ENCODE data around the gene TMED1. TPM values are rescaled to one million over a fixed set of nuclear protein-coding genes. Genes with fewer than 3 reads are reported as not detected.
A peak's percentile ranks its signal among the peaks of the same experiment; 100 is the strongest.

Gene TMED1
- total RNA-seq, 1 donor from 2014 or later = 27.0 TPM

- Mint-ChIP-seq H3K9me3 (ENCODE audit: unreplicated experiment) (no peaks in the 10 kb centered on the region), H3K36me3 (ENCODE audit: low read depth, unreplicated experiment) (peaks cover 2% of the 10 kb centered on the region), H3K27me3 (ENCODE audit: low read depth, unreplicated experiment) (no peaks in the 10 kb centered on the region), H3K4me1 (ENCODE audit: low read depth, unreplicated experiment) (peaks cover 6% of the 10 kb centered on the region), H3K4me3 (ENCODE audit: unreplicated experiment) (no peak overlapping the region), H3K27ac (ENCODE audit: unreplicated experiment) (peak overlapping the region; percentile 34)
- H3K36me3 ChIP-seq (ENCODE audit: insufficient read depth, low read length) = no peaks in the 10 kb centered on the region
- H3K4me1 ChIP-seq (ENCODE audit: insufficient read depth, low read length) = peaks cover 4% of the 10 kb centered on the region
- DNase-seq (ENCODE audit: low read depth) (no peak), FAIRE-seq (no peak)
- no peaks in the 10 kb centered on the region for H4K20me1 ChIP-seq (ENCODE audit: insufficient read depth, low read length)
- H2AFZ ChIP-seq (ENCODE audit: low read depth, low read length) = no peak overlapping the region
- no peak overlapping the region for H3K27ac ChIP-seq (ENCODE audit: low read depth, low read length)
- no peak for TF ChIP-seq CTCF (IDR thresholded peaks at IDR 0.05; ENCODE audit: insufficient read depth, low read depth, low read length)
- TF ChIP-seq EZH2 (IDR thresholded peaks at IDR 0.05; ENCODE audit: insufficient read depth, low read length) = no peak
- no peaks in the 10 kb centered on the region for H3K79me2 ChIP-seq (ENCODE audit: insufficient read depth, low read length)
- H3K9ac ChIP-seq (ENCODE audit: low read length) = no peak overlapping the region
- no peaks in the 10 kb centered on the region for H3K27me3 ChIP-seq (ENCODE audit: insufficient read depth, low read length)
- no peaks in the 10 kb centered on the region for H3K9me3 ChIP-seq (ENCODE audit: insufficient read depth, low read depth, low read length)
- H3K4me3 ChIP-seq (ENCODE audit: insufficient read depth, low read depth, low read length) = no peak overlapping the region
- no peak overlapping the region for H3K4me2 ChIP-seq (ENCODE audit: low read length)
These were observed 30.5 kb upstream of the TMED1 start for GRCh38 chr19:10866495-10866894.

- H3K27ac ChIP-seq (ENCODE audit: low read depth, low read length) = no peak overlapping the region
- no peaks in the 10 kb centered on the region for H3K27me3 ChIP-seq (ENCODE audit: insufficient read depth, low read length)
- H3K9ac ChIP-seq (ENCODE audit: low read length) = peak overlapping the region; percentile 33
- FAIRE-seq = no peak
- H3K9me3 ChIP-seq (ENCODE audit: insufficient read depth, low read depth, low read length) = no peaks in the 10 kb centered on the region
- no peaks in the 10 kb centered on the region for H3K79me2 ChIP-seq (ENCODE audit: insufficient read depth, low read length)
- no peaks in the 10 kb centered on the region for H4K20me1 ChIP-seq (ENCODE audit: insufficient read depth, low read length)
- no peaks in the 10 kb centered on the region for H3K36me3 ChIP-seq (ENCODE audit: insufficient read depth, low read length)
- TF ChIP-seq CTCF (IDR thresholded peaks at IDR 0.05; ENCODE audit: insufficient read depth, low read depth, low read length) (peak; percentile 85), EZH2 (IDR thresholded peaks at IDR 0.05; ENCODE audit: insufficient read depth, low read length) (no peak)
- H3K4me1 ChIP-seq (ENCODE audit: insufficient read depth, low read length) = no peaks in the 10 kb centered on the region
- H3K36me3 Mint-ChIP-seq (ENCODE audit: low read depth, unreplicated experiment) = peaks cover 2% of the 10 kb centered on the region
- H3K4me2 ChIP-seq (ENCODE audit: low read length) = peak overlapping the region; percentile 68
- H3K4me1 Mint-ChIP-seq (ENCODE audit: low read depth, unreplicated experiment) = peaks cover 6% of the 10 kb centered on the region
- no peak overlapping the region for H3K4me3 ChIP-seq (ENCODE audit: insufficient read depth, low read depth, low read length)
- H3K9me3 Mint-ChIP-seq (ENCODE audit: unreplicated experiment) = no peaks in the 10 kb centered on the region
- peak overlapping the region; percentile 35 for H3K4me3 Mint-ChIP-seq (ENCODE audit: unreplicated experiment)
- H3K27ac Mint-ChIP-seq (ENCODE audit: unreplicated experiment) = peak overlapping the region; percentile 45
- DNase-seq (ENCODE audit: low read depth) = peak; percentile 32
- peak overlapping the region; percentile 68 for H2AFZ ChIP-seq (ENCODE audit: low read depth, low read length)
- H3K27me3 Mint-ChIP-seq (ENCODE audit: low read depth, unreplicated experiment) = no peaks in the 10 kb centered on the region
These were observed 28.5 kb upstream of the TMED1 start for GRCh38 chr19:10864538-10864899.

GRCh38 chr19:10863107-10863717, 27.2 kb upstream of the TMED1 start:
- no peaks in the 10 kb centered on the region for H3K27me3 Mint-ChIP-seq (ENCODE audit: low read depth, unreplicated experiment)
- TF ChIP-seq CTCF (IDR thresholded peaks at IDR 0.05; ENCODE audit: insufficient read depth, low read depth, low read length) = no peak
- H3K4me1 ChIP-seq (ENCODE audit: insufficient read depth, low read length) = no peaks in the 10 kb centered on the region
- H3K27ac ChIP-seq (ENCODE audit: low read depth, low read length) = no peak overlapping the region
- H3K4me1 Mint-ChIP-seq (ENCODE audit: low read depth, unreplicated experiment) = peaks cover 6% of the 10 kb centered on the region
- no peak overlapping the region for H3K4me3 ChIP-seq (ENCODE audit: insufficient read depth, low read depth, low read length)
- peak overlapping the region; percentile 63 for H3K4me2 ChIP-seq (ENCODE audit: low read length)
- peak overlapping the region; percentile 46 for H3K4me3 Mint-ChIP-seq (ENCODE audit: unreplicated experiment)
- peak overlapping the region; percentile 33 for H3K9ac ChIP-seq (ENCODE audit: low read length)
- no peaks in the 10 kb centered on the region for H3K79me2 ChIP-seq (ENCODE audit: insufficient read depth, low read length)
- H3K36me3 Mint-ChIP-seq (ENCODE audit: low read depth, unreplicated experiment) = peaks cover 1% of the 10 kb centered on the region
- H3K27ac Mint-ChIP-seq (ENCODE audit: unreplicated experiment) = peak overlapping the region; percentile 70
- H3K36me3 ChIP-seq (ENCODE audit: insufficient read depth, low read length) = no peaks in the 10 kb centered on the region
- FAIRE-seq (no peak), DNase-seq (ENCODE audit: low read depth) (peak; percentile 36)
- no peaks in the 10 kb centered on the region for H3K9me3 ChIP-seq (ENCODE audit: insufficient read depth, low read depth, low read length)
- H3K27me3 ChIP-seq (ENCODE audit: insufficient read depth, low read length) = no peaks in the 10 kb centered on the region
- H2AFZ ChIP-seq (ENCODE audit: low read depth, low read length) = peak overlapping the region; percentile 58
- no peaks in the 10 kb centered on the region for H3K9me3 Mint-ChIP-seq (ENCODE audit: unreplicated experiment)
- H4K20me1 ChIP-seq (ENCODE audit: insufficient read depth, low read length) = no peaks in the 10 kb centered on the region

All from astrocyte (in vitro differentiated cells and primary cell).